Liver (tissue), 9 donors: ENCODE results near the gene C19orf44. TPM values are rescaled to one million over a fixed set of nuclear protein-coding genes. Genes with fewer than 3 reads are reported as not detected.

Experiments used
- DNase-seq: peaks from one replicate; pipeline ENCODE4 v3.0.0-alpha.2; 2017; ENCODE audit warnings: low spot score
- H3K27ac ChIP-seq, 2 donors: one replicate each; pipeline ENCODE4 v1.7.0; 2013; ENCODE audit warnings: inconsistent platforms in 2 of 2, low read length in 2 of 2, control low read depth in 1 of 2, low read depth in 1 of 2, mild to moderate bottlenecking in 1 of 2
- H3K27me3 ChIP-seq, 4 donors: one replicate each; pipeline versions ENCODE4 v1.6.1 to v1.7.0; 2013; ENCODE audit warnings: low read length in 3 of 4, inconsistent platforms in 1 of 4, mild to moderate bottlenecking in 1 of 4, moderate library complexity in 1 of 4; ENCODE audit not compliant: control insufficient read depth in 4 of 4, insufficient read depth in 4 of 4
- H3K36me3 ChIP-seq, 4 donors: one replicate each; pipeline versions ENCODE4 v1.6.1 to v1.7.0; 2013; ENCODE audit warnings: low read length in 3 of 4, mild to moderate bottlenecking in 3 of 4, low read depth in 1 of 4, moderate library complexity in 1 of 4; ENCODE audit not compliant: control insufficient read depth in 4 of 4, insufficient read depth in 3 of 4
- H3K4me1 ChIP-seq, 4 donors: one replicate each; pipeline versions ENCODE4 v1.6.1 to v1.7.0; 2013; ENCODE audit warnings: low read length in 3 of 4, mild to moderate bottlenecking in 3 of 4, moderate library complexity in 1 of 4; ENCODE audit not compliant: control insufficient read depth in 4 of 4, insufficient read depth in 4 of 4
- H3K4me3 ChIP-seq, 3 donors: one replicate each; pipeline versions ENCODE4 v1.6.1 to v1.7.0; 2013; ENCODE audit warnings: low read length in 3 of 3, control low read depth in 1 of 3, low read depth in 1 of 3, mild to moderate bottlenecking in 1 of 3
- H3K9ac ChIP-seq, 2 donors: one replicate each; pipeline ENCODE4 v1.7.0; 2013; ENCODE audit warnings: low read length in 2 of 2, mild to moderate bottlenecking in 2 of 2, moderate library complexity in 2 of 2, control low read depth in 1 of 2, low read depth in 1 of 2
- H3K9me3 ChIP-seq, 4 donors: one replicate each; pipeline versions ENCODE4 v1.6.1 to v1.7.0; 2013; ENCODE audit warnings: low read length in 3 of 4; ENCODE audit not compliant: control insufficient read depth in 4 of 4
- EGR1 ChIP-seq, 2 donors: IDR thresholded peaks; 2 replicates each; pipeline ENCODE4 v1.6.1; 2016 to 2018; ENCODE audit warnings: antibody characterized with exemption in 2 of 2, low read depth in 2 of 2
- FOXA1 ChIP-seq: IDR thresholded peaks from 2 replicates; pipeline ENCODE4 v1.6.1; 2016; ENCODE audit warnings: antibody characterized with exemption
- FOXA2 ChIP-seq: IDR thresholded peaks from 2 replicates; pipeline ENCODE4 v1.6.1; 2016; ENCODE audit warnings: antibody characterized with exemption
- GABPA ChIP-seq, 2 donors: IDR thresholded peaks in 1 of 2; conservative IDR thresholded peaks in 1 of 2; 2 replicates each; pipeline ENCODE4 v1.6.1; 2016; ENCODE audit warnings: antibody characterized with exemption in 2 of 2, mild to moderate bottlenecking in 1 of 2, moderate library complexity in 1 of 2
- HNF4A ChIP-seq, 2 donors: conservative IDR thresholded peaks; 2 replicates each; pipeline ENCODE4 v1.6.1; 2016; ENCODE audit warnings: antibody characterized with exemption in 2 of 2, mild to moderate bottlenecking in 2 of 2
- HNF4G ChIP-seq: IDR thresholded peaks from 2 replicates; pipeline ENCODE4 v1.6.1; 2016; ENCODE audit warnings: antibody characterized with exemption
- JUND ChIP-seq, 2 donors: IDR thresholded peaks; 2 replicates each; pipeline ENCODE4 v1.6.1; 2016; ENCODE audit warnings: antibody characterized with exemption in 2 of 2
- NR2F2 ChIP-seq: IDR thresholded peaks from 2 replicates; pipeline ENCODE4 v1.6.1; 2016; ENCODE audit warnings: antibody characterized with exemption
- RAD21 ChIP-seq, 2 donors: IDR thresholded peaks; 2 replicates each; pipeline ENCODE4 v1.6.1; 2016; ENCODE audit warnings: antibody characterized with exemption in 2 of 2, mild to moderate bottlenecking in 2 of 2
- RXRA ChIP-seq, 2 donors: IDR thresholded peaks; 2 replicates each; pipeline ENCODE4 v1.6.1; 2017 to 2018; ENCODE audit warnings: antibody characterized with exemption in 2 of 2, mild to moderate bottlenecking in 1 of 2
- SP1 ChIP-seq: IDR thresholded peaks from 2 replicates; pipeline ENCODE4 v1.6.1; 2018; ENCODE audit warnings: antibody characterized with exemption, mild to moderate bottlenecking
- TAF1 ChIP-seq: conservative IDR thresholded peaks from 2 replicates; pipeline ENCODE4 v1.6.1; 2016; ENCODE audit warnings: antibody characterized with exemption, mild to moderate bottlenecking
- YY1 ChIP-seq: IDR thresholded peaks from 2 replicates; pipeline ENCODE4 v1.6.1; 2016; ENCODE audit warnings: antibody characterized with exemption, mild to moderate bottlenecking
- WGBS: extraction: QIAGEN DNeasy Blood & Tissue Kit; methylation state at CpG from one replicate; pipeline ENCODE4 v1.1.7; 2013; 5-methylcytosine and 5-hydroxymethylcytosine counted together
- polyA plus RNA-seq, 2 donors: library from polyadenylated mRNA; stranded (reverse) in 1 of 2; unstranded in 1 of 2; fragments of 200-250 nt in 1 of 2; fragments of >200 nt in 1 of 2; fragmentation: Nextera tagmentation in 1 of 2; extraction: Ambion mirVana in 1 of 2; gene quantifications; one replicate each; pipeline versions ENCODE4 v1.2.1 to v1.2.3, GENCODE V29; 2013 to 2015
- total RNA-seq, 2 donors: library from RNA; depleted of rRNA; stranded (reverse); fragments of >200 nt; gene quantifications; one replicate each; pipeline ENCODE4 v1.2.3, GENCODE V29; 2014
- TF ChIP-seq, protein P1 (sequence below): IDR thresholded peaks from 2 replicates; pipeline ENCODE4 v1.6.1; 2016; ENCODE audit warnings: antibody characterized with exemption
- TF ChIP-seq, protein P2 (sequence below): IDR thresholded peaks from 2 replicates; pipeline ENCODE4 v1.6.1; 2016; ENCODE audit warnings: antibody characterized with exemption, mild to moderate bottlenecking
- TF ChIP-seq, protein P3 (sequence below): IDR thresholded peaks from 2 replicates; pipeline ENCODE4 v1.6.1; 2016; ENCODE audit warnings: antibody characterized with exemption
- TF ChIP-seq, protein P4 (sequence below): IDR thresholded peaks from 2 replicates; pipeline ENCODE4 v1.6.1; 2016; ENCODE audit warnings: antibody characterized with exemption
- TF ChIP-seq, protein P5 (sequence below): fragments of 150-350 bp; IDR thresholded peaks from 2 replicates; pipeline ENCODE4 v1.5.1; 2017; ENCODE audit warnings: improper control_type of control experiment, low read depth, low read length; ENCODE audit not compliant: missing input control
- donor health status: healthy.
- donor health status: healthy.
- donor health status: healthy.
- donor health status: healthy.
- donor health status: healthy.

The C19orf44 gene
- total and polyA plus RNA-seq, 4 donors, result 0.89 to 3.0 (median 1.3) TPM

DNA sequence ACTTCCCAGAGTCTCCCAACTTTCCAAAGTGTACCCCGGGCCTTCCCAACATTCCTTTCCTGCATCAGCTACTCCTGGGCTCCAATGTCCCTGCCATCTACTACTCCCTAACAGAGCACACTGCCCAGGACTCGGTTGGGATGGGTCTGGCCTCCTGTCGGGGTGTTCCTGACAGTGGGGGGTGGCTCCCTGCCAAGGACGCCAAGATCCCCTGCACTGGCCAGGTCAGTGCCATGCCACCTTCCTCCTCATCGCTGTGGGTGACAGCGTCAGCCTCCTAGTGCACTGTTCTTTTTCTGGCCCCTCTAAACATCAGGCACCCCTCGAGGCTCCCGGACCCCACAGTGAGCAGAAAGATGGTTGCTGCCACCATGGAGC is 38.3 kb upstream of the C19orf44 start:
- TF ChIP-seq FOXA1 (no peak), TAF1 (no peak), RAD21 (IDR thresholded peaks at IDR 0.05) (no peak), GABPA (IDR thresholded peaks at IDR 0.05 in 1 of 2, conservative IDR thresholded peaks at IDR 0.05 in 1 of 2) (no peak), HNF4A (conservative IDR thresholded peaks at IDR 0.05) (no peak), FOXA2 (no peak), YY1 (no peak), JUND (IDR thresholded peaks at IDR 0.05) (no peak), HNF4G (no peak), NR2F2 (no peak), SP1 (no peak), RXRA (IDR thresholded peaks at IDR 0.05) (no peak), EGR1 (IDR thresholded peaks at IDR 0.05; ENCODE audit: low read depth in 2 of 2) (no peak)
- TF ChIP-seq, protein P1, sequence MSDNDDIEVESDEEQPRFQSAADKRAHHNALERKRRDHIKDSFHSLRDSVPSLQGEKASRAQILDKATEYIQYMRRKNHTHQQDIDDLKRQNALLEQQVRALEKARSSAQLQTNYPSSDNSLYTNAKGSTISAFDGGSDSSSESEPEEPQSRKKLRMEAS, result no peak
- TF ChIP-seq, protein P2, sequence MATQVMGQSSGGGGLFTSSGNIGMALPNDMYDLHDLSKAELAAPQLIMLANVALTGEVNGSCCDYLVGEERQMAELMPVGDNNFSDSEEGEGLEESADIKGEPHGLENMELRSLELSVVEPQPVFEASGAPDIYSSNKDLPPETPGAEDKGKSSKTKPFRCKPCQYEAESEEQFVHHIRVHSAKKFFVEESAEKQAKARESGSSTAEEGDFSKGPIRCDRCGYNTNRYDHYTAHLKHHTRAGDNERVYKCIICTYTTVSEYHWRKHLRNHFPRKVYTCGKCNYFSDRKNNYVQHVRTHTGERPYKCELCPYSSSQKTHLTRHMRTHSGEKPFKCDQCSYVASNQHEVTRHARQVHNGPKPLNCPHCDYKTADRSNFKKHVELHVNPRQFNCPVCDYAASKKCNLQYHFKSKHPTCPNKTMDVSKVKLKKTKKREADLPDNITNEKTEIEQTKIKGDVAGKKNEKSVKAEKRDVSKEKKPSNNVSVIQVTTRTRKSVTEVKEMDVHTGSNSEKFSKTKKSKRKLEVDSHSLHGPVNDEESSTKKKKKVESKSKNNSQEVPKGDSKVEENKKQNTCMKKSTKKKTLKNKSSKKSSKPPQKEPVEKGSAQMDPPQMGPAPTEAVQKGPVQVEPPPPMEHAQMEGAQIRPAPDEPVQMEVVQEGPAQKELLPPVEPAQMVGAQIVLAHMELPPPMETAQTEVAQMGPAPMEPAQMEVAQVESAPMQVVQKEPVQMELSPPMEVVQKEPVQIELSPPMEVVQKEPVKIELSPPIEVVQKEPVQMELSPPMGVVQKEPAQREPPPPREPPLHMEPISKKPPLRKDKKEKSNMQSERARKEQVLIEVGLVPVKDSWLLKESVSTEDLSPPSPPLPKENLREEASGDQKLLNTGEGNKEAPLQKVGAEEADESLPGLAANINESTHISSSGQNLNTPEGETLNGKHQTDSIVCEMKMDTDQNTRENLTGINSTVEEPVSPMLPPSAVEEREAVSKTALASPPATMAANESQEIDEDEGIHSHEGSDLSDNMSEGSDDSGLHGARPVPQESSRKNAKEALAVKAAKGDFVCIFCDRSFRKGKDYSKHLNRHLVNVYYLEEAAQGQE, result no peak
- TF ChIP-seq, protein P3, sequence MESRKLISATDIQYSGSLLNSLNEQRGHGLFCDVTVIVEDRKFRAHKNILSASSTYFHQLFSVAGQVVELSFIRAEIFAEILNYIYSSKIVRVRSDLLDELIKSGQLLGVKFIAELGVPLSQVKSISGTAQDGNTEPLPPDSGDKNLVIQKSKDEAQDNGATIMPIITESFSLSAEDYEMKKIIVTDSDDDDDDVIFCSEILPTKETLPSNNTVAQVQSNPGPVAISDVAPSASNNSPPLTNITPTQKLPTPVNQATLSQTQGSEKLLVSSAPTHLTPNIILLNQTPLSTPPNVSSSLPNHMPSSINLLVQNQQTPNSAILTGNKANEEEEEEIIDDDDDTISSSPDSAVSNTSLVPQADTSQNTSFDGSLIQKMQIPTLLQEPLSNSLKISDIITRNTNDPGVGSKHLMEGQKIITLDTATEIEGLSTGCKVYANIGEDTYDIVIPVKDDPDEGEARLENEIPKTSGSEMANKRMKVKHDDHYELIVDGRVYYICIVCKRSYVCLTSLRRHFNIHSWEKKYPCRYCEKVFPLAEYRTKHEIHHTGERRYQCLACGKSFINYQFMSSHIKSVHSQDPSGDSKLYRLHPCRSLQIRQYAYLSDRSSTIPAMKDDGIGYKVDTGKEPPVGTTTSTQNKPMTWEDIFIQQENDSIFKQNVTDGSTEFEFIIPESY, result no peak
- TF ChIP-seq, protein P4, sequence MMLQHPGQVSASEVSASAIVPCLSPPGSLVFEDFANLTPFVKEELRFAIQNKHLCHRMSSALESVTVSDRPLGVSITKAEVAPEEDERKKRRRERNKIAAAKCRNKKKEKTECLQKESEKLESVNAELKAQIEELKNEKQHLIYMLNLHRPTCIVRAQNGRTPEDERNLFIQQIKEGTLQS, result no peak
- TF ChIP-seq, protein P5, sequence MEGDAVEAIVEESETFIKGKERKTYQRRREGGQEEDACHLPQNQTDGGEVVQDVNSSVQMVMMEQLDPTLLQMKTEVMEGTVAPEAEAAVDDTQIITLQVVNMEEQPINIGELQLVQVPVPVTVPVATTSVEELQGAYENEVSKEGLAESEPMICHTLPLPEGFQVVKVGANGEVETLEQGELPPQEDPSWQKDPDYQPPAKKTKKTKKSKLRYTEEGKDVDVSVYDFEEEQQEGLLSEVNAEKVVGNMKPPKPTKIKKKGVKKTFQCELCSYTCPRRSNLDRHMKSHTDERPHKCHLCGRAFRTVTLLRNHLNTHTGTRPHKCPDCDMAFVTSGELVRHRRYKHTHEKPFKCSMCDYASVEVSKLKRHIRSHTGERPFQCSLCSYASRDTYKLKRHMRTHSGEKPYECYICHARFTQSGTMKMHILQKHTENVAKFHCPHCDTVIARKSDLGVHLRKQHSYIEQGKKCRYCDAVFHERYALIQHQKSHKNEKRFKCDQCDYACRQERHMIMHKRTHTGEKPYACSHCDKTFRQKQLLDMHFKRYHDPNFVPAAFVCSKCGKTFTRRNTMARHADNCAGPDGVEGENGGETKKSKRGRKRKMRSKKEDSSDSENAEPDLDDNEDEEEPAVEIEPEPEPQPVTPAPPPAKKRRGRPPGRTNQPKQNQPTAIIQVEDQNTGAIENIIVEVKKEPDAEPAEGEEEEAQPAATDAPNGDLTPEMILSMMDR, result no peak

More for the DNA sequence above, 38.3 kb upstream of the C19orf44 start:
- 74% methylated on average over 8 of the region's 8 CpGs for WGBS
- no peak overlapping the region for H3K4me3 ChIP-seq
- no peak overlapping the region for H3K9ac ChIP-seq
- peaks cover 9 to 59% (median 35%) of the 10 kb centered on the region in 4 donors for H3K4me1 ChIP-seq
- no peak overlapping the region for H3K27ac ChIP-seq
- no peaks in the 10 kb centered on the region for H3K36me3 ChIP-seq
- no peaks in the 10 kb centered on the region for H3K9me3 ChIP-seq
- DNase-seq, result no peak
- no peaks in the 10 kb centered on the region for H3K27me3 ChIP-seq
